HG03045 (cell line): ENCODE measurements around the gene MSI2.

Experiments used
- ATAC-seq: cut with Tn5 transposase; IDR thresholded peaks from one replicate; pipeline ENCODE4 v1.9.1; 2021; ENCODE audit warnings: mild to moderate bottlenecking, moderate library complexity; ENCODE audit not compliant: unreplicated experiment

MSI2 gene

GRCh38 chr17:57468932-57469775 is 212.8 kb downstream of the MSI2 start:
- no peak for ATAC-seq

- ATAC-seq, result no peak
These were observed 214.6 kb downstream of the MSI2 start for GRCh38 chr17:57470906-57471305.

- ATAC-seq, result no peak
These were observed 215.6 kb downstream of the MSI2 start for GRCh38 chr17:57471868-57472368.

GRCh38 chr17:57475796-57476195 is 219.5 kb downstream of the MSI2 start:
- no peak for ATAC-seq

GRCh38 chr17:57477522-57478362 is 221.4 kb downstream of the MSI2 start:
- no peak for ATAC-seq

GRCh38 chr17:57478478-57479250 is 222.3 kb downstream of the MSI2 start:
- no peak for ATAC-seq

- ATAC-seq, result no peak
These were observed 224.3 kb downstream of the MSI2 start for GRCh38 chr17:57480438-57481196.

GRCh38 chr17:57481910-57482391 is 225.6 kb downstream of the MSI2 start:
- no peak for ATAC-seq

GRCh38 chr17:57482657-57483056 is 226.3 kb downstream of the MSI2 start:
- no peak for ATAC-seq

GRCh38 chr17:57484081-57484666 is 227.9 kb downstream of the MSI2 start:
- no peak for ATAC-seq

GRCh38 chr17:57484826-57485565 is 228.7 kb downstream of the MSI2 start:
- no peak for ATAC-seq

- no peak for ATAC-seq
These were observed 229.2 kb downstream of the MSI2 start for GRCh38 chr17:57485566-57485865.

GRCh38 chr17:57485916-57486881 is 229.9 kb downstream of the MSI2 start:
- ATAC-seq, result peak; percentile 48

GRCh38 chr17:57486882-57487301 is 230.6 kb downstream of the MSI2 start:
- ATAC-seq, result no peak

- no peak for ATAC-seq
These were observed 231.2 kb downstream of the MSI2 start for GRCh38 chr17:57487573-57487972.

GRCh38 chr17:57488856-57489255 is 232.5 kb downstream of the MSI2 start:
- no peak for ATAC-seq

- no peak for ATAC-seq
These were observed 233.0 kb downstream of the MSI2 start for GRCh38 chr17:57489321-57489720.
